Measurements from ENCODE around the gene MYB.

MYB gene

GRCh38 chr6:135191508-135192255, 10.6 kb downstream of the MYB start:
- DNase-seq: no peak

- no peak for DNase-seq
Observed at GRCh38 chr6:135192256-135193174, 11.4 kb downstream of the MYB start.

GRCh38 chr6:135193221-135193620, 12.1 kb downstream of the MYB start:
- no peak for DNase-seq

DNA sequence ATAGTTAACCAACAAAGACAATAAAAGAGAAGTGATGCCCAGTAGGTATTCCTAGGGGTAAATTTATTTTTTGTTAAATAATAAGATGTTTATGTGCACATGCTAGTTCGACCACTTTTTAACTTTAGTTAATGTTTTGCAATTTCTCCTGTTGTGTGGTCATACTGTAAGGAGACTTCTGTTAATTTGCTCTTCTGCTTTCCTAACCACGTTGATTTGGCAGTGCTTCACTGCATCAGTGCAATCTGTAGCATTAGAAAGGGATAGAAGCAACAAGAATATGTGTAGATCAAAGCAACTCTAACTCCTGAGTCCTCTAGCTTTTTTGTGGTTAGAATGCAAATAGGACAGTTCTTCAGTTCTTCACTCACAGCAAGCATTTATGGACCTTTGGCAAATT, 13.9 kb downstream of the MYB start:
- DNase-seq: no peak

GRCh38 chr6:135195522-135195921, 14.4 kb downstream of the MYB start:
- no peak for DNase-seq

- no peak for DNase-seq
Observed at GRCh38 chr6:135196739-135197510, 15.8 kb downstream of the MYB start.

DNA sequence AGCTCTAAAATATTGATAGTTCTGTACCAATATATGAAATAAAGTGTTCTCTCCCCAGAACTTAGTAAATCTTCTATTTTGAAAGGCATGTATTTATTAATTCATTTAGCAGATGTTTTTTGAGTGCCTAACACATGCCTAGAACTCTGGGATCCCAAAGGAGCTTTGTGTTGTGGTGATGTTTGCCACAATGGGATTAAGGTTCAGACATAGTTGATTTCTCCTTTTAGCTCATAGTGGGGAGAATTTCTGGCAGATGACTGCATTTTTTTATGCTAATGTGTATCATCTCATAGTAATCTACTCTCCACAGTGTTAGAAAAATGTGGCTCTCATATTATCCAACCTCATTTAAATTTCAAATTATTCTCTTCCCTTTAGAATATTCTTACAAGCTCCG, 21.7 kb downstream of the MYB start:
- DNase-seq: no peak

DNA sequence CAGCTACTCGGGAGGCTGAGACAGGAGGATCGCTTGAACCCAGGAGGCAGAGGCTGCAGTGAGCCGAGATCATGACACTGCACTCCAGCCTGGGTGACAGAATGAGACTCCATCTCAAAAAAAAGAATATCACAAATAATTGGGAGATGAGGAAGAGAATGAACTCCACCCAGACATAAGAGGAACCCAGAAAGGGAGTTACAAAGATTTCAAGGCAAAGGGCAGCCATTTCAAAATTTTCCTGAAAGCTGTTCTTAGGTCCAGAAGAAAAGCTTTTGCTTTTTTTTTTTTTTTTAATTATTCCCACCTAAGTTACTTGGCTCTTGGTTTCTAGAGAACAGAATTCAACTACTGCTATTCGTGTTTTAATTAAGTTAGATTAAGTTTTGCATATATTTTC, 23.8 kb downstream of the MYB start:
- no peak for DNase-seq

DNA sequence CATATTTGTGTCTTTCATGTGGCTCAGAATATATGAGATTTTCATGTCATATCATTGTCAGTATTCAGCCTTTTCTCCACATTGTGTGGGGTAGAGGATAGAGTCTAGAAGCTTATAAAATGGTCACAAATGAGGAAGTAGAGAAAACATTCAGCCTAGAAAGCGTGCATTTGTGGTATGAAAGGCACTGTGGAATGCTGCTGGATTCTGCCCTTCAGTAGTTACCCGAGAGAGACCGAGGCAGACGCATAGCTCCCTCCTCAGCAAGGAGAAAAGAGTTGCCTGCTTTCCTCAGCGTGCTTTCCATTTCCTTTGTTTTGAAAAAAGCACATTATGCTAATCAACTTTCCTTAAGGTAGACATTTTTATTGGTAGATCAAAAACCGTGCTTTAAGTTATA, 28.7 kb downstream of the MYB start:
- no peak for DNase-seq

GRCh38 chr6:135210632-135211305, 29.7 kb downstream of the MYB start:
- no peak for DNase-seq

DNA sequence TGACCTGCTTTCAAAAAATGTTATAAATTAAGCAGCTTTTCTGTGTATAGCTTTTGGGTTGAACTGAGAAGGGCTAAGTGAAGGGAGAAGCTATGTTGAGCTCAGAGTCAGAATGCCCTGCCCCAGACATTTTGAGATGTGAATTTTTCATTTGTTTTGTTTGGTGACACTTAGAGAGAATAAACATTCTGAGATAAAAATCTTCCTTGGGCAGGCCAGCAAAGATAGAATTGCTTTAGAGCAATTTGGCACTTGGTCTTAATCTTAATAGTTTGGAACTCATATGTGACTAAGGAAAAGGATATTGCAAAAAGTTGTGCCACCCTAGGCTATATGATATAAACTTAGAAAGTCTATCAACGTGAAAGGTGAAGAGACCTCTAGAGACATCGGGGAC, 30.2 kb downstream of the MYB start:
- no peak for DNase-seq

DNA sequence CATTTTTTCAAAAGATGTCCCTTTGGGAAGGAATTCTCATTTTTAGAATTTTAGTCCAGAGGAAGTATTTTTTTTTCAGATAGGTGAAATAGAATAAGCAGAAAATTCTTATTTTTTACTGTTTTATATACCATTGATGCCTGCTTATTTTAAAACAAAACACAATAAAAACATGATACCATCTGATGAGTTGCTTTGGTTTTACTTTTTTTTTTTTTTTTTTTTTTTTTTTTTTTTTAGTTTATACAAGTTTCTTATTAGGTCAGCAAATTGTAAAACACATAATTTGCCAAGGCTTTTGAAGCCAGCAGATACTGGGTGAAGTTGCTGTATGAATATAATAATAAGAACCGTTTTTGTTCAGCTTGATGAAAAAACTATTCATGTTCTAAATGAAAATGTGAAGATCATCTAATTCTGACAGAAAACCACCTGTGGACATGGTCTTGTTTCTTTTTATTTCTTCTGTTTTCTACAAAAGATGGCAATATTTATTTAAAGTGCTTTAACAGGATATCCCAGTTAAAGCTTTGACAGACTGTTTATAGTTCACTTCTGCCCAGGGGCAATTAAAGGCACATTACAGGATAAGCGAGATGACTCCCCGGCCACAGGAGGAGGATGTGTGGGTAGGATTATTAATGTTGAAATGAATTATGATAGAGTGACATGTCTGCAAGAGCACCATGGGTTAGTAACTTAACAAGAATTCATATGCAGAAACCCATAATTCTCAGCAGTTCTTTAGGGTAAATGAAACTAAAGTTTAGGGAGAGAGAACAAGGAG, 31.1 kb downstream of the MYB start:
- no peak for DNase-seq

GRCh38 chr6:135212935-135213334, 31.8 kb downstream of the MYB start:
- DNase-seq: no peak

DNA sequence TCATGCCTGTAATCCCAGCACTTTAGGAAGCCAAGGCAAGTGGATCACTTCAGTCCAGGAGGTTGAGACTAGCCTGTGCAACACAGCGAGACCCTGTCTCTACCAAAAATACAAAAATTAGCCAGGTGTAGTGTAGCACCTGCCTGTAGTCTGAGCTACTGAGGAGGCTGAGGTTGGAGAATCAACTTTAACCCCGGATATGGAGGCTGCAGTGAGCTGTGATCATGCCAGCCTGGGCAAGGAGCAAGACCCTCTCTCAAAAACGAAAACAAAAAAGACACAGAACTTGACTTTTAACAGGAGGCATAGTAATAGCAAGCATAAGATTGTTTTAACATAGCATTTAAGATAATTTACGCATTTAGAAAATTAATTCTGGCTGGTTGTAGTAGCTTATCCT, 32.5 kb downstream of the MYB start:
- DNase-seq: no peak

DNA sequence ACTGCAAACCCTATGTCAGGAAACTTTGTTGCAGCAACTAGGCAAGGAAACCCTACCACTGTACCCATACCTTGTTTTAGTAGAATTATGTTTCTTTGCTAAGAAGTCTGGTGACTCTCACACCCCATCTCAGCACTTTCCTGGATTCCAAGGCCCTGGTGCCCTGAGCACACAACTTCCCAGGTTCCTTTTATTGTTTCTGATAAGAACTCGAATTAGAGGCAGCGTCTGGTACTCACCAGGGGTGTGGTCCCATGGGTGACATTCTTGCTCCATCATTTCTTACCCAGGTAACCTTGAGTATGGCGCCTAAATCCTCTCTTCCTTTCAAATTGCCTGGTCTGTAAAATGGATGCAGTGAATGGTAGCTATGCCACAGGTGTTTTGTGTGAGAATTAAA, 34.1 kb downstream of the MYB start:
- no peak for DNase-seq

- no peak for DNase-seq
Observed at GRCh38 chr6:135215563-135215962, 34.5 kb downstream of the MYB start.

GRCh38 chr6:135217663-135218062, 36.6 kb downstream of the MYB start:
- no peak for DNase-seq

GRCh38 chr6:135219346-135219745, 38.2 kb downstream of the MYB start:
- no peak for DNase-seq

DNA sequence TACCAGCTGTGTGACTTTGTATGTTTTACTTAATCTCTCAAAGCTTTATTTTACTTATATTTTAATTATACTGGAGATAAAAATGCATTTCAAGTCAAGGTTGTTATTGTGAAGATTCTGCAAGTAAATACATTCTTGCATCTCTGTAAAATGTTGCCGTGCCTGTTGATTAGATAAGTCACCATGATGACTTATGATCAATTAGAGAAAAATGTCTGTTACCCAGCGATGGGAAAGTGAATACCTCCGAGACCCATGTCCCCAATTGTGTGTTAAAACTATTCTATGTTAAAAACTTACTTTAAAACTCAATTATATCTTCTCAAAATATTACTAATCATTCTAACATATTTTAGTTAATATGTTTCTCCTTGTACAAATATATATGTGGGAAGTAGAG, 39.9 kb downstream of the MYB start:
- DNase-seq: no peak

- no peak for DNase-seq
Observed at GRCh38 chr6:135221505-135221904, 40.4 kb downstream of the MYB start.

GRCh38 chr6:135222623-135223022, 41.5 kb downstream of the MYB start:
- DNase-seq: no peak

DNA sequence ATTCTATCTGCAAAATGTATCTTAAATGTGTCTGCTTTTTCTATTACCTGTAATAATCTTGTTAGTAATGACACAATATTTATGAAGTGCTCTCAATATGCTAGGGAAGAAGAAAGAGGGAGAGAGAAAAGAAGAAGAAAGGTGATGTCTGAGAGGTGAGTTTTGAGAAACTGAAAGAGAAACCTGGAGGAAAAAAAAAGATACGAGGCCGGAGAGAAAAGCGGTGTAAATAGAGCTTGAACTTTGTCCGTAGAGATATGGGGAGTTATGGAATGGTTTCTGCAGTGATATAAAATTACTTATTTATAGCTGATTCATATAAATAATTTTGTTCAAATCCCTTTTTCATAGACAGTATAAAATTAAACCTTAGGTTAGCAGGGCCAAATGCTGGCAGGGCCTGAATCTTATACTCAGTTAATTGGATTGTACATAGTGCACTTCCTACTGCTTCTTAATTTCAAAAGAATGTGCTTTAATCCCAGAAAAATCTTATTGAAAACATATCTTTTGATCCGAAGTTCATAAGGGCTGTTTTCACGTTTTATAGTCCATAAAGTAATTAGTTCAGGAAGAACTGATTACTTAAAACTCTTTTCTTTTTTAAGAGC, 43.0 kb downstream of the MYB start:
- no peak for DNase-seq

All from NCI-H524 (cell line).